Adrenal gland (tissue), 19 donors: ENCODE data around the gene USP40. TPM values are rescaled to one million over a fixed set of nuclear protein-coding genes. Genes with fewer than 3 reads are reported as not detected.
A peak's percentile ranks its signal among the peaks of the same experiment; 100 is the strongest.

Experiments used
- DNase-seq, 7 donors: peaks; one replicate each; pipeline ENCODE4 v3.0.0-alpha.2; 2019 to 2020
- H3K27ac ChIP-seq, 5 donors: fragments of 200-600 bp; sonication (generic) in 4 of 5; 1 replicate in 3 of 5; 2 replicates in 2 of 5; pipeline versions ENCODE4 v1.5.1 to v1.8.0; 2016 to 2020; ENCODE audit warnings: mild to moderate bottlenecking in 1 of 5
- H3K27me3 ChIP-seq: fragments of 200-600 bp; 2 replicates; pipeline ENCODE4 v1.8.0; 2021
- H3K36me3 ChIP-seq, 2 donors: fragments of 200-600 bp; replicated peaks in 1 of 2; 1 replicate in 1 of 2; 2 replicates in 1 of 2; pipeline versions ENCODE4 v1.5.1 to v1.8.0; 2018 to 2022
- H3K4me1 ChIP-seq, 2 donors: fragments of 200-600 bp; replicated peaks in 1 of 2; 1 replicate in 1 of 2; 2 replicates in 1 of 2; pipeline versions ENCODE4 v1.5.1 to v1.8.0; 2018 to 2021
- H3K4me3 ChIP-seq, 4 donors: fragments of 200-600 bp; sonication (generic) in 3 of 4; one replicate each; pipeline ENCODE4 v1.5.1; 2016 to 2018
- H3K9me3 ChIP-seq, 3 donors: fragments of 200-600 bp; sonication (generic) in 1 of 3; replicated peaks in 1 of 3; 1 replicate in 2 of 3; 2 replicates in 1 of 3; pipeline versions ENCODE4 v1.5.1 to v1.8.0; 2016 to 2021
- CTCF ChIP-seq, 6 experiments: fragments of 450-650 bp in 4 of 6; fragments of 200-600 bp in 2 of 6; sonication (generic) in 1 of 6; IDR thresholded peaks; 1 replicate in 5 of 6; 2 replicates in 1 of 6; pipeline versions ENCODE4 v1.5.1 to v1.8.0; 2016 to 2021; ENCODE audit warnings: antibody characterized with exemption in 6 of 6, mild to moderate bottlenecking in 2 of 6, moderate library complexity in 1 of 6
- POLR2A ChIP-seq, 2 donors: fragments of 450-650 bp; IDR thresholded peaks; one replicate each; pipeline ENCODE4 v1.6.1; 2017; ENCODE audit warnings: antibody characterized with exemption in 2 of 2, mild to moderate bottlenecking in 2 of 2, moderate library complexity in 1 of 2
- WGBS, 4 donors: extraction: QIAGEN DNeasy Blood & Tissue Kit in 2 of 4; methylation state at CpG; one replicate each; pipeline versions ENCODE4 v1.1.5 to v1.1.7; 2013 to 2017; 5-methylcytosine and 5-hydroxymethylcytosine counted together
- intact Hi-C, 2 donors: fragments of 100-400 bp; cut with DNase I; formaldehyde crosslinking; loops; one replicate each; pipeline versions ENCODE4 v1.14.1 to v1.15.0; 2022 to 2023
- long read RNA-seq, 10 donors: library from polyadenylated mRNA in 3 of 10; unstranded in 2 of 10; stranded (forward) in 1 of 10; transcript quantifications; one replicate each; pipeline ENCODE4 v2.0.0 and lab custom pipeline, GENCODE V29; 2021 to 2026
- polyA plus RNA-seq, 3 donors: library from polyadenylated mRNA; stranded (reverse); fragments of 200-250 nt in 2 of 3; fragments of 350-450 nt in 1 of 3; fragmentation: Illumina TruSeq in 1 of 3; extraction: RNeasy Lipid Tissue Mini Kit (QIAGEN cat#74804) in 1 of 3; gene quantifications; one replicate each; pipeline ENCODE4 v1.2.3, GENCODE V29; 2013 to 2014
- total RNA-seq, 9 donors: library from RNA; depleted of rRNA in 4 of 9; stranded (reverse); fragments of >200 nt in 4 of 9; fragments of 120-200 nt in 1 of 9; fragmentation: NEBNext Ultra II Directional in 1 of 9; extraction: Animal tissue kit (Norgen Biotek cat#: 25700) in 1 of 9; gene quantifications; one replicate each; pipeline versions ENCODE4 v1.1.0 to v1.2.4, GENCODE V29; 2013 to 2023
- donor health status: healthy with polysubstance abuse.
- donor health status: Bipolar disorder and iron deficiency.
- donor health status: DM: yes; HTN: yes; CAD: no.
- donor health status: DM: no; HTN: no; CAD: no.
- donor health status: DM: no; HTN: no; CAD: no.
- donor health status: DM: yes; HTN: yes; CAD: no.

USP40 gene
- 10 to 100 TPM; 29.9 to 64.7 (median 44.1) TPM for total RNA-seq
- polyA plus RNA-seq = 10 to 100 TPM; 25.1 to 98.7 (median 85.4) TPM
- long read RNA-seq, donor 1, partial matches to known transcripts = 0 of 5 reads
- long read RNA-seq, donor 1, other reads (novel, unspliced or antisense) = 0 of 5 reads
- long read RNA-seq, donor 2, partial matches to known transcripts = 0 of 3 reads
- long read RNA-seq, donor 2, other reads (novel, unspliced or antisense) = 0 of 3 reads
- long read RNA-seq, donor 3, partial matches to known transcripts = 0 of 3 reads
- long read RNA-seq, donor 3, other reads (novel, unspliced or antisense) = 0 of 3 reads
- long read RNA-seq, donor 4, partial matches to known transcripts = 1 of 2 reads
- long read RNA-seq, donor 4, other reads (novel, unspliced or antisense) = 1 of 2 reads
- long read RNA-seq, donor 5, full-length matches to known transcripts = 2 of 29 reads
- long read RNA-seq, donor 5, partial matches to known transcripts = 5 of 29 reads
- long read RNA-seq, donor 5, other reads (novel, unspliced or antisense) = 22 of 29 reads
- long read RNA-seq, donor 6, partial matches to known transcripts = 0 of 2 reads
- long read RNA-seq, donor 6, other reads (novel, unspliced or antisense) = 2 of 2 reads
- long read RNA-seq, donor 7, partial matches to known transcripts = 0 of 4 reads
- long read RNA-seq, donor 7, other reads (novel, unspliced or antisense) = 0 of 4 reads
- long read RNA-seq, donor 8, partial matches to known transcripts = 0 of 5 reads
- long read RNA-seq, donor 8, other reads (novel, unspliced or antisense) = 0 of 5 reads
- long read RNA-seq, donor 9, partial matches to known transcripts = 0 of 2 reads
- long read RNA-seq, donor 9, other reads (novel, unspliced or antisense) = 0 of 2 reads
- long read RNA-seq, donor 10, partial matches to known transcripts = 0 of 2 reads
- long read RNA-seq, donor 10, other reads (novel, unspliced or antisense) = 0 of 2 reads

- Histone ChIP-seq H3K27ac (peak within 1 kb of the TSS; percentile 85 to 94 (median 91)), H3K4me3 (peak within 1 kb of the TSS; percentile 81 to 98 (median 96)), H3K4me1 (peaks cover 9 to 20% of the 10 kb centered on the region in 2 donors), H3K36me3 (no peaks in the 10 kb centered on the region), H3K27me3 (no peaks in the 10 kb centered on the region), H3K9me3 (no peaks in the 10 kb centered on the region)
- WGBS, 4 donors = 0 to 1% (median 1%) methylated on average over 27 to 51 of the region's 51 CpGs
- peak; percentile 84 to 94 (median 92) for DNase-seq
- intact Hi-C loops = loop anchor here in 1 of 2 donors (10.0 kb wide), 1 partner anchor 148 kb away; the partner anchor contains the start of genes UGT1A4 and UGT1A5
- TF ChIP-seq CTCF (IDR thresholded peaks at IDR 0.05) (no peak), POLR2A (IDR thresholded peaks at IDR 0.05) (peak; percentile 80 to 85)
Measured at GRCh38 chr2:233566141-233566956, at the start of gene USP40. TSS of gene USP40 (minus strand) at chr2:233566782. CDS start at chr2:233565554, 1,228 bp downstream.

GRCh38 chr2:233611284-233611683 lies 44.7 kb upstream of the USP40 start:
- no peaks in the 10 kb centered on the region for H3K9me3 ChIP-seq

GRCh38 chr2:233605680-233606079 lies 39.1 kb upstream of the USP40 start:
- no peak for DNase-seq
- TF ChIP-seq CTCF (IDR thresholded peaks at IDR 0.05) = no peak
- no peak for TF ChIP-seq POLR2A (IDR thresholded peaks at IDR 0.05)
- Histone ChIP-seq H3K4me3 (no peak overlapping the region), H3K27ac (no peak overlapping the region), H3K27me3 (peaks cover 11% of the 10 kb centered on the region), H3K4me1 (no peaks in the 10 kb centered on the region), H3K36me3 (no peaks in the 10 kb centered on the region), H3K9me3 (no peaks in the 10 kb centered on the region)
- intact Hi-C loops = no loop called here
- WGBS, 4 donors = 76 to 100% (median 89%) methylated on average over 1 of the region's 1 CpG

More at GRCh38 chr2:233611284-233611683, 44.7 kb upstream of the USP40 start:
- intact Hi-C loops = no loop called here
- 61 to 70% (median 68%) methylated on average over 4 of the region's 4 CpGs for WGBS, 4 donors
- H3K4me3 ChIP-seq = no peak overlapping the region
- H3K27ac ChIP-seq = no peak overlapping the region
- H3K36me3 ChIP-seq = no peaks in the 10 kb centered on the region
- DNase-seq = no peak
- no peaks in the 10 kb centered on the region for H3K4me1 ChIP-seq
- TF ChIP-seq POLR2A (IDR thresholded peaks at IDR 0.05) (no peak), CTCF (IDR thresholded peaks at IDR 0.05) (no peak)
- peaks cover 2% of the 10 kb centered on the region for H3K27me3 ChIP-seq
